Stimulated activated naive CD8-positive, alpha-beta T cell treated with anti-CD3 and anti-CD28 coated beads, Interleukin-15, Interleukin-2, amounts not matched to agents 100 ng/mL and 50 ng/mL, for 24 hours (primary cell): Measurements from ENCODE around the gene RPRD1A.
A peak's percentile ranks its signal among the peaks of the same experiment; 100 is the strongest.
"Not testable (repeated sequence)": the region's sequence is repeated elsewhere in the genome, so short reads cannot be mapped to it uniquely, and the experiment has no call there.

Source experiments
- H3K27ac Mint-ChIP-seq: one replicate; pipeline ENCODE4 v1.8.0; 2021; ENCODE audit warnings: mild to moderate bottlenecking, mixed read lengths
- H3K27me3 Mint-ChIP-seq: one replicate; pipeline ENCODE4 v1.8.0; 2021; ENCODE audit warnings: mixed read lengths
- H3K36me3 Mint-ChIP-seq: one replicate; pipeline ENCODE4 v1.8.0; 2021; ENCODE audit warnings: low read depth, mixed read lengths
- H3K4me1 Mint-ChIP-seq: one replicate; pipeline ENCODE4 v1.8.0; 2021; ENCODE audit warnings: low read depth, mixed read lengths
- H3K4me3 Mint-ChIP-seq: one replicate; pipeline ENCODE4 v1.8.0; 2021; ENCODE audit warnings: mild to moderate bottlenecking, mixed read lengths
- H3K9me3 Mint-ChIP-seq: one replicate; pipeline ENCODE4 v1.8.0; 2021; ENCODE audit warnings: mixed read lengths

The RPRD1A gene

GRCh38 chr18:35979112-35979511, 88.2 kb downstream of the RPRD1A start:
- Mint-ChIP-seq H3K4me1 (peaks cover 14% of the 10 kb centered on the region), H3K27ac (no peak overlapping the region), H3K27me3 (no peaks in the 10 kb centered on the region), H3K36me3 (peaks cover 79% of the 10 kb centered on the region), H3K9me3 (no peaks in the 10 kb centered on the region), H3K4me3 (no peak overlapping the region)

- Mint-ChIP-seq H3K9me3 (no peaks in the 10 kb centered on the region), H3K27me3 (no peaks in the 10 kb centered on the region), H3K4me3 (peak overlapping the region; percentile 92), H3K4me1 (peaks cover 46% of the 10 kb centered on the region), H3K36me3 (peaks cover 47% of the 10 kb centered on the region), H3K27ac (peak overlapping the region; percentile 88)
Measured at GRCh38 chr18:35974181-35974580, 93.2 kb downstream of the RPRD1A start.

GRCh38 chr18:35973650-35974049, 93.7 kb downstream of the RPRD1A start:
- Mint-ChIP-seq H3K4me3 (peak overlapping the region; percentile 92), H3K36me3 (peaks cover 42% of the 10 kb centered on the region), H3K27ac (peak overlapping the region; percentile 88), H3K4me1 (peaks cover 50% of the 10 kb centered on the region), H3K27me3 (no peaks in the 10 kb centered on the region), H3K9me3 (no peaks in the 10 kb centered on the region)

GRCh38 chr18:35972197-35973000, 95.0 kb downstream of the RPRD1A start, which contains the start of gene RMP24:
Gene RMP24 (plus strand): TSS chr18:35972679.
- Mint-ChIP-seq H3K4me3 (peak within 1 kb of the TSS; percentile 92), H3K27me3 (no peaks in the 10 kb centered on the region), H3K9me3 (no peaks in the 10 kb centered on the region), H3K36me3 (peaks cover 30% of the 10 kb centered on the region), H3K27ac (peak within 1 kb of the TSS; percentile 93), H3K4me1 (peaks cover 55% of the 10 kb centered on the region)

GRCh38 chr18:35971661-35972196, 95.6 kb downstream of the RPRD1A start:
- no peaks in the 10 kb centered on the region for H3K9me3 Mint-ChIP-seq
- H3K4me3 Mint-ChIP-seq = peak overlapping the region; percentile 92
- peaks cover 55% of the 10 kb centered on the region for H3K4me1 Mint-ChIP-seq
- peak overlapping the region; percentile 93 for H3K27ac Mint-ChIP-seq
- peaks cover 26% of the 10 kb centered on the region for H3K36me3 Mint-ChIP-seq
- no peaks in the 10 kb centered on the region for H3K27me3 Mint-ChIP-seq

GRCh38 chr18:35969676-35970075, 97.7 kb downstream of the RPRD1A start:
- Mint-ChIP-seq H3K27me3 (no peaks in the 10 kb centered on the region), H3K4me3 (peak overlapping the region; percentile 92), H3K27ac (no peak overlapping the region), H3K4me1 (peaks cover 45% of the 10 kb centered on the region), H3K9me3 (no peaks in the 10 kb centered on the region), H3K36me3 (peaks cover 10% of the 10 kb centered on the region)

- Mint-ChIP-seq H3K27me3 (no peaks in the 10 kb centered on the region), H3K36me3 (no peaks in the 10 kb centered on the region), H3K27ac (no peak overlapping the region), H3K4me3 (no peak overlapping the region), H3K9me3 (no peaks in the 10 kb centered on the region), H3K4me1 (peaks cover 34% of the 10 kb centered on the region)
Measured at GRCh38 chr18:35968278-35968880, 99.0 kb downstream of the RPRD1A start.

GRCh38 chr18:35967866-35968265, 99.5 kb downstream of the RPRD1A start:
- not testable (repeated sequence) for H3K27ac Mint-ChIP-seq, H3K36me3 Mint-ChIP-seq

GRCh38 chr18:35964319-35964718, 103.0 kb downstream of the RPRD1A start:
- Mint-ChIP-seq H3K36me3 (peaks cover 2% of the 10 kb centered on the region), H3K4me3 (no peak overlapping the region), H3K4me1 (peaks cover 9% of the 10 kb centered on the region), H3K27ac (no peak overlapping the region), H3K27me3 (peaks cover 1% of the 10 kb centered on the region), H3K9me3 (no peaks in the 10 kb centered on the region)

More at GRCh38 chr18:35967866-35968265, 99.5 kb downstream of the RPRD1A start:
- not testable (repeated sequence) for H3K27me3 Mint-ChIP-seq, H3K4me3 Mint-ChIP-seq, H3K9me3 Mint-ChIP-seq
- peaks cover 29% of the 10 kb centered on the region for H3K4me1 Mint-ChIP-seq

GRCh38 chr18:35962320-35962719, 105.0 kb downstream of the RPRD1A start:
- Mint-ChIP-seq H3K27me3 (peaks cover 13% of the 10 kb centered on the region), H3K4me1 (no peaks in the 10 kb centered on the region), H3K27ac (no peak overlapping the region), H3K9me3 (no peaks in the 10 kb centered on the region), H3K36me3 (peaks cover 5% of the 10 kb centered on the region), H3K4me3 (no peak overlapping the region)

- no peaks in the 10 kb centered on the region for H3K9me3 Mint-ChIP-seq
- peaks cover 5% of the 10 kb centered on the region for H3K36me3 Mint-ChIP-seq
- peaks cover 35% of the 10 kb centered on the region for H3K27me3 Mint-ChIP-seq
- no peaks in the 10 kb centered on the region for H3K4me1 Mint-ChIP-seq
- no peak overlapping the region for H3K4me3 Mint-ChIP-seq
- H3K27ac Mint-ChIP-seq = no peak overlapping the region
Measured at GRCh38 chr18:35956226-35956625, 111.1 kb downstream of the RPRD1A start.

- Mint-ChIP-seq H3K4me3 (no peak overlapping the region), H3K27me3 (peaks cover 38% of the 10 kb centered on the region), H3K9me3 (no peaks in the 10 kb centered on the region), H3K4me1 (peaks cover 3% of the 10 kb centered on the region), H3K36me3 (no peaks in the 10 kb centered on the region), H3K27ac (no peak overlapping the region)
Measured at GRCh38 chr18:35953688-35954087, 113.7 kb downstream of the RPRD1A start.

- H3K36me3 Mint-ChIP-seq = no peaks in the 10 kb centered on the region
- no peaks in the 10 kb centered on the region for H3K9me3 Mint-ChIP-seq
- H3K4me1 Mint-ChIP-seq = peaks cover 3% of the 10 kb centered on the region
- peak overlapping the region; percentile 76 for H3K4me3 Mint-ChIP-seq
- H3K27me3 Mint-ChIP-seq = peaks cover 22% of the 10 kb centered on the region
- no peak overlapping the region for H3K27ac Mint-ChIP-seq
Measured at GRCh38 chr18:35950628-35950982, 116.8 kb downstream of the RPRD1A start.

- Mint-ChIP-seq H3K36me3 (no peaks in the 10 kb centered on the region), H3K27ac (no peak overlapping the region), H3K27me3 (peaks cover 20% of the 10 kb centered on the region), H3K4me1 (peaks cover 3% of the 10 kb centered on the region), H3K4me3 (peak overlapping the region; percentile 76), H3K9me3 (no peaks in the 10 kb centered on the region)
Measured at GRCh38 chr18:35949903-35950627, 117.3 kb downstream of the RPRD1A start.

- Mint-ChIP-seq H3K27ac (no peak overlapping the region), H3K4me3 (no peak overlapping the region), H3K36me3 (no peaks in the 10 kb centered on the region), H3K4me1 (peaks cover 3% of the 10 kb centered on the region), H3K27me3 (peaks cover 15% of the 10 kb centered on the region), H3K9me3 (no peaks in the 10 kb centered on the region)
Measured at GRCh38 chr18:35949090-35949489, 118.3 kb downstream of the RPRD1A start.
